HG03095 (cell line): ENCODE results near the gene ARL2.
"Not testable (repeated sequence)": the region's sequence is repeated elsewhere in the genome, so short reads cannot be mapped to it uniquely, and the experiment has no call there.

ENCODE experiments used
- ATAC-seq: cut with Tn5 transposase; IDR thresholded peaks from one replicate; pipeline ENCODE4 v1.9.1; 2021; ENCODE audit warnings: moderate library complexity; ENCODE audit not compliant: unreplicated experiment

Gene ARL2

GRCh38 chr11:65013888-65014725 lies at the start of gene ARL2:
Gene ARL2, plus strand, starts transcription at chr11:65014160. Its CDS starts 48 bp downstream, at chr11:65014208.
- ATAC-seq: peak; percentile 65

GRCh38 chr11:64967375-64967774 lies 46.6 kb upstream of the ARL2 start:
- no peak for ATAC-seq

- ATAC-seq: no peak
Observed at GRCh38 chr11:64969209-64969608, 44.8 kb upstream of the ARL2 start.

- no peak for ATAC-seq
Observed at GRCh38 chr11:64970731-64971151, 43.2 kb upstream of the ARL2 start.

DNA sequence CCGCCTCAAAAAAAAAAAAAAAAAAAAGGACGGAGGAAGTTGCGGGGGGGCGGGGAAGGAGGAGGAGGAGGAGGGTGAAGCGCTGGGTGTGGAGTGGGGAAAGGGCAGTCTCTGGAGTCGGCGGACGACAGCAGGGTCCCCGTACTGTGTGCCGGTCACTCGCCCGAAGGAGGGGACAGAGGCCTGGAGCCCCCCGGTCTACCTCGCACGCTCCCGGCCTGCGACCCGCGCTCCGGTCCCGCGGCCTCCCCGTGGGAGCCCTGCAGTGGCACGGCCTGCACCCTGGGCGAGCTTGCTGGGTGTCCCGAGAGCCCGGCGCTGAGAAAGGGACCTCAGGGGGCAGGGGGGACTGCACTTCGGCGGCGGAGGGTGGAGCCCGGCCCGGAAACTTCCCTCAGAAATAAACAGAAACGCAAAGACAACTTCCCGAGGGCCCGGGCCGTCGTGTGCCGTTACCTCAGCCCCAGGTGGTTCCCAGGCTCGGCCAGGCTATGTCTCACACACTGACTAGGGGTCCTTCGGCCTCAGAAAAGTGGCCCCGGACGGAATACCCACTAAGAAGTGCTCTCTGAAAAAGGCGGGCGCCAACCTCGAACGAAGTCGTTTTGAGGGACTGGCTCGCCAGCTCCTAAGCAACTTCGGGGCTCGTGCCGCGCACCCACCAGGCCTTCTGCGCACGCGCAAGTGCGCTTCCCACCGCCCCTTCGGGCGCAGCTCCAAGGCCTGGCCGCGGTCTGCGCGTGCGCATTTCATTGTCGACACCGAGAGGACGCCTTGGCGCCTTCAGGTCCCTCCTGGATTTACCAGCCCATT lies 42.3 kb upstream of the ARL2 start, which contains the start of gene MAJIN:
Gene MAJIN (minus strand): TSS at position 688 of the 813 bp plus-strand sequence. CDS start 12,703 bp downstream, outside the sequence.
- no peak for ATAC-seq

DNA sequence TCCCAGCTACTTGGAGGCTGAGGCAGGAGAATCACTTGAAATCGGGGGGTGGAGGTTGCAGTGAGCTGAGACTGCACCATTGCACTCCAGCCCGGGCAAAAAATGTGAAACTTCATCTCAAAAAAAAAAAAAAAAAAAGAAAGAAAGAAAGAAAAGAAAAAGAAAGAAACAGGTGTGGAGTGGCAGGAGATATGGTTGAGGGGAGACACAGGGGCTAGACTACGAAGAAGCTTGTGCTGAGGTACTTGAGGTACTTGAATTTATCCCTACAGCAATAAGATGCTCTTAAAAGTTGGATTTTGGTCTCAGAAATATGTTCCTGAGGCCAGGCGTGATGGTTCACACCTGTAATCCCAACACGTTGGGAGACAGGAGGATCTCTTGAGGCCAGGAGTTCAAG lies 39.8 kb upstream of the ARL2 start:
- no peak for ATAC-seq

GRCh38 chr11:64976651-64977050 lies 37.3 kb upstream of the ARL2 start:
- ATAC-seq: no peak

DNA sequence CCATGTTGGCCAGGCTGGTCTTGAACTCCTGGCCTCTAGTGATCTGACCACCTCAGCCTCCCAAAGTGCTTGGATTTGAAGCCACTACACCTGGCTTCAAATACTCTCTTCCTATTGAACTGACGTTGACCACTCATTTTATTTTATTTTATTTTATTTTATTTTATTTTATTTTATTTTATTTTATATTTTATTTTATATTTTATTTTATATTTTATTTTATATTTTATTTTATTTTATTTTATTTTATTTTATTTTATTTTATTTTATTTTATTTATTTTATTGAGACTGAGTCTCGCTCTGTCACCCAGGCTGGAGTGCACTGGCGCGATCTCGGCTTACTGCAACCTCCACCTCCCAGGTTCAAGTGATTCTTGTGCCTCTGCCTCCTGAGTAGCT lies 30.6 kb upstream of the ARL2 start:
- ATAC-seq: not testable (repeated sequence)

- no peak for ATAC-seq
Observed at GRCh38 chr11:64987998-64988854, 25.7 kb upstream of the ARL2 start.

- ATAC-seq: no peak
Observed at GRCh38 chr11:64989416-64989815, 24.5 kb upstream of the ARL2 start.

- ATAC-seq: no peak
Observed at GRCh38 chr11:64990222-64990923, 23.6 kb upstream of the ARL2 start.

DNA sequence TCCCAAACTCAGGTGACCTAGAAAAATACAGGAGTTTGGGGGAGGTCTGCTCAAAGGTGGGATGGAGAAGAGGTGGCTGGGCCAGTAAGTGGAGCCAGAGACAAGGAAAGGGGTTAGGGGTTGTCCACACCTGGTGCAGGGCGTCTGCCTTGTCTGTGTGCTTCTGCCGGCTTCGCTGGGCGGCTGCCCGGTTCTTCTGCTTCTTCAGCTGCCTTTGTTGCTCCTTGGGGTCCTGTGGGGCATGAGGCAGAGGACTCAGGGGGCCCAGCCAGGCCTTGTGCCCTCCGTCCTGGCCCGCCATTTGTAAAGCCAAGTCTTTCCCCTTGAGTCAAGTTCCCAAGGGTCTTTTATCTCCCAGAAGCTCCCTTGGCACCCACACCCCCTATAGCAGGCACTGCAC lies 19.6 kb upstream of the ARL2 start:
- no peak for ATAC-seq

DNA sequence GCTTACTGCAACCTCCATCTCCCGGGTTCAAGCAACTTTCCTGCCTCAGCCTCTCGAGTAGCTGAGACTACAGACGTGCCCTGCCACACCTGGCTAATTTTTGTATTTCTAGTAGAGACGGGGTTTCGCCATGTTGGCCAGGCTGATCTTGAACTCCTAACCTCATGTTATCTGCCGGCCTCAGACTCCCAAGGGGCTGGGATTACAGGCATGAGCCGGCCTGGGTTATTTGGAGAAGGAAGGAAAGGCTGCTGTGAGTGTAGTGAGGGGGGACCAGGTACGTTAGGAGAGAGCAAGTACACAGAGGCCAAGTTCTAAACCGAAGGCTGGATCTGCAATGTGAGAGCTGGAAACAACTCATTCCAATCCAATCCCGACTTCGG lies 17.6 kb upstream of the ARL2 start:
- no peak for ATAC-seq

DNA sequence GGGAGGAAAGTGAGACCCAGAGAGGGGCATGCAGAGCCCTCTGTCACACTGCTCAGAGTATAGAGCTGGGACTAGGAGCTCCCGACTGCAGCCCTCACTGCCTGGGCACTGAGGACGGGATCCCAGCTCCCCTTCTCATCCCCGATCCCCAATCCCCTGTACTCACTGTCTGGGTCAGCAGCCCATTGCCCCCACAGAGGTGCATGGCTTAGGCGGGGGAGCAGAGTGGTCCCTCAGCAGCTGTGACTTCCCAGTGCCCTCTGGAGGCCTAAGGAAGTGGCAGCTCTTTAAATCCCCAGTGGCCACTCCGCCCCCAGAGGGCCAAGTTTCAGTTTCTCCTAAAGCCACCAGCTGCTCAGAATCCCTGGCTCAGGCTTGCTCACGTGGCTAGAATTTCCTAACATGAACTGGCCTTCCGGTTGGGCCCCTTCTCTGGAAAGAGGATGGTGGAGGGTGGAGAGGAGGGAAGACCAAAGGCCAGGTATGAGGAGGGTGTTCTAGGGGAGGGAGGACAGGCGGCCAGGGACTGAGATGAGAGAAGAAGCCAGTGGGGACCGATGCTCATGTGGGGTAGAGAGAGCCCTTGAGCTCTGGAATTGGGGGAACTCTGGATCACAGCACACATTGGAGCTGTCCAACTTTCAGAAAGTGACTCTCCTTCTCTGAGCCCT lies 17.1 kb upstream of the ARL2 start, which contains the start of gene BATF2:
Gene BATF2 (minus strand): TSS at position 262 of the 671 bp plus-strand sequence. CDS start 57 bp downstream, at position 205.
- no peak for ATAC-seq

- ATAC-seq: no peak
Observed at GRCh38 chr11:64998141-64998540, 15.8 kb upstream of the ARL2 start.

- ATAC-seq: no peak
Observed at GRCh38 chr11:64998690-64999431, 15.1 kb upstream of the ARL2 start.

- no peak for ATAC-seq
Observed at GRCh38 chr11:64999478-64999877, 14.5 kb upstream of the ARL2 start.

- ATAC-seq: no peak
Observed at GRCh38 chr11:65002706-65003105, 11.3 kb upstream of the ARL2 start.

DNA sequence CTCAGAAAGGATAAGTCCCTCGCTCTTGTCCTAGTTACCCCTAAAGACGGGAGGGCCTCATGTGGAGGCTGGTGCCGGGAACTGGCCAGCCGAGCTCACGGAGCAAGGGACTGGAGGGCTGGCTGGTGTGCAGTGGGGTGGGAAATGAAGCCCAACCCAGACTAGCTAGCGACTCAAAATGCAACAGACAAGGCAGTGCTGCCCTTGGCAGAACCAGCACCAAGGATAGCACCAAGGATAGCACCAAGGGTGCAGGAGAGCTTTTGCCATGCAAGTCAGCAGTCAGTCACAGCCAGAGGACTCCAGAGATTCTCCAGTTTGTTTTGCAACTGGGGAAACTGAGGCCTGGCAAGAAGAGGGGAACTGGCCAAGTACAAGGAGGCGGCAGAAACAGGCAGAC lies 10.7 kb upstream of the ARL2 start:
- ATAC-seq: no peak
